Occipital lobe (tissue), 2 donors: ENCODE data around the gene SIMC1. TPM values are rescaled to one million over a fixed set of nuclear protein-coding genes. Genes with fewer than 3 reads are reported as not detected.
"Not testable (repeated sequence)": the region's sequence is repeated elsewhere in the genome, so short reads cannot be mapped to it uniquely, and the experiment has no call there.

Experiments
- DNase-seq: peaks from one replicate; lab custom pipeline; 2025; lab: John Stamatoyannopoulos, UW
- total RNA-seq: library from RNA; depleted of rRNA; stranded (reverse); fragments of >200 nt; gene quantifications from one replicate; pipeline ENCODE4 v1.2.3, GENCODE V29; 2014

Gene SIMC1
- total RNA-seq, 1 donor from 2014 or later = 17.5 TPM

DNA sequence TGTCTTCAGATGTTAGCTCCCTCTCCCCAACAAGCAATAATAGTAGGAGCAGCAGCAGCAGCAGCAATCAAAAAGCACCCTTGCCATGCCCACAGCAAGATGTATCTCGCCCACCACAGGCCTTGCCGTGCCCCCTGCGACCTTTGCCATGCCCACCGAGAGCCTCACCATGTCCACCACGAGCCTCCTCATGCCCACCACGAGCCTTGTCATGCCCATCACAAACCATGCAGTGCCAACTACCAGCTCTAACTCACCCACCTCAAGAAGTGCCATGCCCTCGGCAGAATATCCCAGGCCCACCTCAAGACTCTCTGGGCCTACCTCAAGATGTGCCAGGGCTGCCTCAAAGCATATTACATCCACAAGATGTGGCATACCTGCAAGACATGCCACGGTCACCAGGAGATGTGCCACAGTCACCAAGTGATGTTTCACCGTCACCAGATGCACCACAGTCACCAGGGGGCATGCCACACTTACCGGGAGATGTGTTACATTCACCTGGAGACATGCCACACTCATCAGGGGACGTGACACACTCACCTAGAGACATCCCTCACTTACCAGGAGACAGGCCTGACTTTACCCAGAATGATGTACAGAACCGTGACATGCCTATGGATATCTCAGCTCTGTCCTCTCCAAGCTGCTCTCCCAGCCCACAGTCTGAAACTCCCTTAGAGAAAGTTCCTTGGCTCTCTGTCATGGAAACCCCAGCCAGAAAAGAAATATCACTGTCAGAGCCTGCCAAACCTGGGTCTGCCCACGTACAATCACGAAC is 52.0 kb downstream of the SIMC1 start:
- not testable (repeated sequence) for DNase-seq

- not testable (repeated sequence) for DNase-seq
Measured at GRCh38 chr5:176305356-176305755, 67.1 kb downstream of the SIMC1 start.

GRCh38 chr5:176317534-176318374 is 79.5 kb downstream of the SIMC1 start:
- DNase-seq = no peak

- no peak for DNase-seq
Measured at GRCh38 chr5:176319827-176320554, 81.8 kb downstream of the SIMC1 start.

GRCh38 chr5:176320577-176320976 is 82.4 kb downstream of the SIMC1 start:
- DNase-seq = no peak

- DNase-seq = no peak
Measured at GRCh38 chr5:176334031-176334770, 96.0 kb downstream of the SIMC1 start.

DNA sequence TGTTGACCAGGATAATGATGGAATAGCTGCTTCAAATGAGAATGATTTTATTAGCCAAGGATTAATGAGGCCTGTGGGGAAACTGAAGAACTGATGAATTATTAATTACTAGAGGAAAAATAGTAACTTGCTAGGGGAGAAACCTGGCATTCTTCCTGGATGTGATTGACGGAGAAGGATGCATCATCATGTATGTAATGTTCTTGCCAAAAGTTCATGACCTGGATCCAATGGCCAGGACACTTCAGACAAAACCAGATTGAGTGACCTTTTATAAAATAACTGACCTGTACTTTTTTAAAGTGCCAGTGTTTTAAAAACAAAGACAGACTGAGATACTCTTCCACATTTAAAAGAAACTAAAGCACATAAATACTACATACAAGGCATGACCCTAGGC is 99.7 kb downstream of the SIMC1 start:
- DNase-seq = no peak

GRCh38 chr5:176339304-176339703 is 101.1 kb downstream of the SIMC1 start:
- no peak for DNase-seq

DNA sequence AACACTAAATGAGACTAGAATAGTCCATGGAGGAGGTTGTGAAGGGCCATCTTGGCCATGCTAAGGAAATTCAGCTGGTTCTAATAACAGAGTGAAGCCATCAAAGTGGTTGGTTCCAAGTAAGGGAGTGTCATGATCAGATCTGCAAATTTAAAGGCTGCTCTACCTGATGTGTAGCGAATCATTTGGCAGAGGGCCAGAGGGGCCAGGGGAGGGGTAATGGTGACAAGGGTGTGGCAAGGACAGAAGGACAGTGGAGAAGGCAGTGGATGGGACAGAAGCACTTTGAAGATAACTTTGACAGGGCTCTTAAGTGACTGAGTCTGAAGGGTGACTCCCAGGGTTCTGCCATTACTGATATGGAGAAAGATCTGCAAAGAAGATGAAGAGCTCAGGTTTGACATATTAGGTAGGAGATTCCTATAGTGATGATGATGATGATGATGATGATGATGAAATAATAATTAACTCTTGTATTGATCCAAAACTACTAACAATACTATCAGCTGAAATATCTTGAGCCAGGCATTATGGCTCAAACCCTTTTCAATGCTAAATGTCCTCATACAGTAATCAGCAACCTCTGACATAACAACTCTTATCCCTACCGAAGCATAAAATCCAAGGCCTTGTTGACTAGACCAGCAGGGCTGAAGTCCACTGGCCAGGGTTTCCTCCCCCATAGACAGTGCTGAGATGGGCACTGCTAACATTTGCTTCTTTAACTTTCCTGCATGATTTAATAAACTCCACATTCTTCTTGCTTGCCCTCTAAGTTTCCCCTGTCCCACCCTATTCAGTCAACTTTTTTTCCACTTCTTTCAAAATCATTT is 103.3 kb downstream of the SIMC1 start:
- no peak for DNase-seq

DNA sequence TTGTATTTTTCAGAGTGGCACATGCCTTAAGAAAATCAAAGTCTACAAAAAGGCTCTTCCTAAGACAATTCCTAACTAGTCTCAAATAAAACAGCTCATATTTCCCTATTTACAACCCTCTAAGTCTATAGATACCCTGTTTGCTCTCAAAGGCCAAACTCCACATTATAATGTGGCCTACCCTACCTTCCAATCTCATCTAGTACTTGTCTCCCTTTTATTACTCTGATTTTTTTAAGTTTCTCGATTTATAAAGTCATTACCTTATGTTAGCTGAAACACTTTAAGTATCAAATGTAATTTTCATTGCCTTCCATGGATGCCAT is 103.9 kb downstream of the SIMC1 start:
- no peak for DNase-seq

DNA sequence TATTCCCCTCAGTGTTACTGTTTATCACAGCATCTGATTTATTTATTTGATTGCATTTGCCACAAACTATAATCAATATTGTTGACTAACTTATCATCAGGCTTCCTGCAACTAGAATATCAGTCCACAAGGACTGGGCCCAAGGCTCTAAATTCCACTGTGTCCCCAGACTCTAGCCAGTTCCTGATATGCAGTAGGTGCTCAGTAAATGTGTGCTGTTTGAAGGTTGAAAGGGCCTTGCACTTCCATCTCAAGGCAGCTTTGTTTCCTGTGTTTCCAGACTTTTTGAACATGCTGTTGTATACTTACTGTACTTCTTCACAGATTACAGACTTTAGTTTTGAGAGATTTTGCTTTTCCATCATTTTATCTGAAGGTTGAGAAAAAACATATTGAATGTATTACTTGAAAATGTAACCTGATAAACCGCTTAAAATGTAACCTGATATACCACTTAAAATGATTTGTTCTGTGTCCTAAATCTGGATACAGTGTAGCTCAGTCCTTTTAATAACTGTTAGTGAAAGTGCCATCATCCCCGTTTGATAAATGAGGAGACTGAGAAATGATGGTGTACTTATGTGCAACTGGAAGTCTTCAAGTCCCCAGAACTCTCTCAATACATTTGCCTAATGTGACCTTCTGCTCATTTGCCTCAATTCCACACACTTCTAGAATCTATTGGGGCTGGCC is 104.7 kb downstream of the SIMC1 start:
- DNase-seq = no peak

- no peak for DNase-seq
Measured at GRCh38 chr5:176350416-176350815, 112.2 kb downstream of the SIMC1 start.

- DNase-seq = no peak
Measured at GRCh38 chr5:176352116-176352878, 114.1 kb downstream of the SIMC1 start.

DNA sequence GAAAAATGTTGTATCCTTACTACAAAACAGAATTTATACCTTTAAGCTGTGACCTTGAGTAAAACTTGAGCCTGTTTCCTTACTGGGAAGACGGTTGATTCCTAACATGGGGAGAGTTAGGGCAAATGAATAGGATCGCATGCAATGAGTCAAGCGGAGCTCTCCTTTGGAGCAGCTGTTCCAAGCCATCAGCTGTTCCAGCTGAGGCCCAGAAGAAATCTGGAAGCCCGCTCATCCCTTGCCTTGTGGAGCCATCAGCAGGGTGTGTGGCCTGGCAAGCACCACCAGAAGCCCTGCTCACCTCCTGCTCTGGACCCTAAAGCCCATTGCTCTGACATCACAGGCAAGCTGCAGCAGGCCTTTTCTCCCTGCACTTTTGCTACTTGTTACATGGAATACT is 115.3 kb downstream of the SIMC1 start:
- no peak for DNase-seq

DNA sequence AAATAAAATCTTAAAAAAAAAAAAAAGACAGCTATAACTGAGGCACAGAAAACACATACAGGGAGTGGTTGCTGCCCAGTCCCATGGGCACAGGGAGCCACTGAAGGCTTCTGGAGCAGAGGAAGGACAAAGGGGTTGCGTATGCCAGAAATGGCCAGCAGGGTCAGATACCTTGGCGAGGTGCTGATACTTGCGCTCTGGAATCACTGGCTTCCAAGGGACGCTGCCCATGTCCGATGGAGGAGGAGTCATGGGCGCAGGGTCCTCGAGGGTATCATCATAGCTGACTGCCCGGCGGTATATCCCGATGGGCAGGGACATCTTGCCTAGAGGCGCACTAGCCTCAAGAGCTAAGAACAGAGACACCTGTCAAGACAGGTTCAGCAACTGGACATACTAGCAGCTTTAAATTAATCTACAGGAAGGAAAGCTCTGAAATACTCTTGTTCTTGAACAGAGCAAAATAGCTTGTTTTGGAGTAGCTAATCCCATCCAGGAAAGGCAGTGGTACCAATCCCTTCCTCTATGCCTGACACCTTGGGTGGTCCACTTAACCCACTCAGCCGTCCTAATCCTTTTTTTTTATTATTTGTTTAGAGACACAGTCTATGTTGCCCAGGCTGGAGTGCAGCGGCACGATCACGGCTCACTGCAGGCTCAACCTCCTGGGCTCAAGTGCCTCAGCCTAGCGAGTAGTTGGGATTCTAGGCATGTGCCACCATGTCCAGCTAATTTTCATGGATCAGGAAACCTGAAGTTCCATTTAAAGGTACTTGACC is 117.4 kb downstream of the SIMC1 start:
- no peak for DNase-seq

DNA sequence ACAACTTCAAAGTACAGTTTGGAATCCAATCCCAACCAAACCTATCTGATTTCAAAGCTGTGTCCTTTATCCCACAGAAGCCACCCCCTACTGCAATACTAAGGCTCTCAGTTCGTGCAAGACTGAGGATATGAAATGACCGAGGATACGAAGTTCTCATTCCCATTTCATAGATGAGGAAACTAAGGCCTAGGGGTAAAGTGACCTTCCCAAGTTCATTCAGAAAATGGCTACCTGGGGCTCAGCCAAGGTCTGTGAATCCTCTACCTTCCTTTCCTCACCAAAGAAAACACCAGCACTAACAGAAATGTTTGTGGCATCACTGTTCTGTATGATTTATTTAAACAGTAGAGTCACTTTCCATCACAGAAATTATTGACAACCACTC is 117.9 kb downstream of the SIMC1 start:
- DNase-seq = no peak

DNA sequence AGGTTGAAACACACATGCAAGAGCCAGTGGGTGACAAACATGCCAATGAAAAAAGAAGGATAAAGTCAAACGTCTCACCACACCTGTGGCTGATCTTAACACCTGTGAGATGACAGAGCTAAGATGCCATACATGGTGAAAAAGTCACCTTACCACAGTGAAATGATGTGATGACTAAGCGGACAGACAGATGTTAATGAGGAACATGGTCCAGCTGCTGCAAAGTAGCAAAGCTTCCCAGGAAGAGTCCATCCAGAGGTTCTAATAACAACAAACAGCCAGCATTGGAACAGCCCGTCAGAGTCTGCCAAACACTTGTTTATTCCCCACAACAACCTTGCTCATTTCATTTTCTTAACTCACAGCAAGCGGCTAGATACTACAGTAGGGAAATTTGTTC is 121.4 kb downstream of the SIMC1 start:
- no peak for DNase-seq

GRCh38 chr5:176360894-176361436 is 122.7 kb downstream of the SIMC1 start:
- no peak for DNase-seq
